ENCODE results near the gene ISCU.
"Not testable (repeated sequence)": the region's sequence is repeated elsewhere in the genome, so short reads cannot be mapped to it uniquely, and the experiment has no call there.

The ISCU gene

DNA sequence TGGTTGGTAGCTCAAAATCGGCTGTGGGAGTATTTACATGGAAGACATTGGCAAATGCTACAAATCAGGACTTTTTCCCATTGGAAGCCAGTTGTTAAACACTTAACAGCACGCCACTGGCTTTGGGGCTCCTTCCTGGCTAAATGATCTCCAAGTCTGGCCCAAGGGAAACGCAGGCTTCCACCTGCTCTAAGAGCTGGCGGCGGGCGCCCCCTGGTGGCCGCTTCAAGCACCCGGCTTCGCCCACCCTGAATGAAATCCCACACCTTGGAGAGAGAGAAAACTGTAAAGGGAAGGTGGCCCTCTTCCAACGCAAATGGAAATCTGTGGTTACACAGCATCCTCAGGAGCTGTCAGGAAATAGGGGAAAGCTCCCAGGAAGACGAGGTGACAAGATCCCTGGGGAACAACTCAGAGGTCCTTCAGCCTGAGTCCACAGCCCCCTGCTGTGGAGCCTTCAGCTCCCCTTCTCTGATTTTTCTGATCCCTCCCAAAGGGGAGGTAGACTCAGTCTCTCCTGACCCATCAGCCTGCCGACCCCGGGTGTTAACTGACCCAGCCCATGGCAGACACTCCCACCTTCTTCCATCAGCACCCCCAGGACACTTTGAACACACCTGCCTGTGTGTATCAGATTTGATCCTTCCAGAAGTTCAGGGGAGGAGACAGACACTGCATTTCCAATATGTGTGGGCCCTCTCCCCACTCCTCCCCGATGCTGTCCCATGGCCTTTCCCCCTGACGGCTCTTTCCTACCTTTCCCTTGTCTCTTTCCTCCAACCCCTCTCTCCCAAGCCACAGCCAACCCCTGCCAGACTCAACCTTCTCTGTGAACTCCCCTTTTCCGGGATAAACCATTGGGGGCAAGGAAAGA, 55.9 kb downstream of the ISCU start:
- DNase-seq, result peak; percentile 90
- Mint-ChIP-seq H3K27me3 (ENCODE audit: low read depth, poor library complexity) (peaks cover 29% of the 10 kb centered on the region), H3K9me3 (peaks cover 7% of the 10 kb centered on the region), H3K36me3 (ENCODE audit: low read depth) (no peaks in the 10 kb centered on the region), H3K4me1 (peaks cover 22% of the 10 kb centered on the region), H3K4me3 (no peak overlapping the region), H3K27ac (no peak overlapping the region)
- TF ChIP-seq, protein P1, sequence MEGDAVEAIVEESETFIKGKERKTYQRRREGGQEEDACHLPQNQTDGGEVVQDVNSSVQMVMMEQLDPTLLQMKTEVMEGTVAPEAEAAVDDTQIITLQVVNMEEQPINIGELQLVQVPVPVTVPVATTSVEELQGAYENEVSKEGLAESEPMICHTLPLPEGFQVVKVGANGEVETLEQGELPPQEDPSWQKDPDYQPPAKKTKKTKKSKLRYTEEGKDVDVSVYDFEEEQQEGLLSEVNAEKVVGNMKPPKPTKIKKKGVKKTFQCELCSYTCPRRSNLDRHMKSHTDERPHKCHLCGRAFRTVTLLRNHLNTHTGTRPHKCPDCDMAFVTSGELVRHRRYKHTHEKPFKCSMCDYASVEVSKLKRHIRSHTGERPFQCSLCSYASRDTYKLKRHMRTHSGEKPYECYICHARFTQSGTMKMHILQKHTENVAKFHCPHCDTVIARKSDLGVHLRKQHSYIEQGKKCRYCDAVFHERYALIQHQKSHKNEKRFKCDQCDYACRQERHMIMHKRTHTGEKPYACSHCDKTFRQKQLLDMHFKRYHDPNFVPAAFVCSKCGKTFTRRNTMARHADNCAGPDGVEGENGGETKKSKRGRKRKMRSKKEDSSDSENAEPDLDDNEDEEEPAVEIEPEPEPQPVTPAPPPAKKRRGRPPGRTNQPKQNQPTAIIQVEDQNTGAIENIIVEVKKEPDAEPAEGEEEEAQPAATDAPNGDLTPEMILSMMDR (IDR thresholded peaks at IDR 0.05), result peak; percentile 98

DNA sequence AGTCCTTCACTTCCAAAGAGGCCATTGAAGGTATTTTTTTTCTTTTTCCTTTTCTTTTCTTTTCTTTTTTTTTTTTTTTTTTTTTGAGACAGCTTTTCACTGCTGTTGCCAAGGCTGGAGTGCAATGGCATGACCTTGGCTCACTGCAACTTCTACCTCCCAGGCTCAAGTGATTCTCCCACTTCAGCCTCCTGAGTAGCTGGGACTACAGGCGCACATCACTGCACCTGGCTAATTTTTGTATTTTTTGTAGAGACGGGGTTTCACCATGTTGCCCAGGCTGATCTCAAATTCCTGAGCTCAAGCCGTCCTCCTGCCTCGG, 56.5 kb downstream of the ISCU start:
- not testable (repeated sequence) for DNase-seq; H3K27ac Mint-ChIP-seq; H3K4me3 Mint-ChIP-seq; H3K9me3 Mint-ChIP-seq; H3K36me3 Mint-ChIP-seq (ENCODE audit: low read depth)
- peaks cover 19% of the 10 kb centered on the region for H3K4me1 Mint-ChIP-seq
- peaks cover 29% of the 10 kb centered on the region for H3K27me3 Mint-ChIP-seq (ENCODE audit: low read depth, poor library complexity)

Data from nephron progenitor cell (in vitro differentiated cells).